HG03558 (cell line): ENCODE data around the gene GABBR2.

Experiments used
- ATAC-seq: cut with Tn5 transposase; IDR thresholded peaks from one replicate; pipeline ENCODE4 v1.9.1; 2021; ENCODE audit warnings: moderate number of reproducible peaks; ENCODE audit not compliant: unreplicated experiment; ENCODE audit errors: extremely low read depth

Gene GABBR2

GRCh38 chr9:98724810-98725530 is 16.2 kb upstream of the GABBR2 start:
- no peak for ATAC-seq

GRCh38 chr9:98721643-98722042 is 12.9 kb upstream of the GABBR2 start:
- ATAC-seq: no peak

GRCh38 chr9:98720402-98720801 is 11.7 kb upstream of the GABBR2 start:
- ATAC-seq: no peak

- no peak for ATAC-seq
These were observed 10.3 kb upstream of the GABBR2 start for GRCh38 chr9:98719055-98719454.

- ATAC-seq: no peak
These were observed 6.1 kb upstream of the GABBR2 start for GRCh38 chr9:98714833-98715232.

GRCh38 chr9:98712987-98713386 is 4.3 kb upstream of the GABBR2 start:
- no peak for ATAC-seq

- ATAC-seq: no peak
These were observed 1.5 kb upstream of the GABBR2 start for GRCh38 chr9:98709968-98710965.

GRCh38 chr9:98708103-98708932 is 417 bp downstream of the GABBR2 start:
- no peak for ATAC-seq

GRCh38 chr9:98707166-98708102 is 1.3 kb downstream of the GABBR2 start:
- no peak for ATAC-seq

GRCh38 chr9:98706651-98707165 is 2.0 kb downstream of the GABBR2 start:
- no peak for ATAC-seq

GRCh38 chr9:98702835-98703380 is 5.8 kb downstream of the GABBR2 start:
- no peak for ATAC-seq

GRCh38 chr9:98702340-98702739 is 6.4 kb downstream of the GABBR2 start:
- ATAC-seq: no peak

- no peak for ATAC-seq
These were observed 7.2 kb downstream of the GABBR2 start for GRCh38 chr9:98701576-98701975.

- no peak for ATAC-seq
These were observed 7.9 kb downstream of the GABBR2 start for GRCh38 chr9:98700801-98701200.

GRCh38 chr9:98698856-98699255 is 9.9 kb downstream of the GABBR2 start:
- ATAC-seq: no peak

GRCh38 chr9:98694943-98695342 is 13.8 kb downstream of the GABBR2 start:
- ATAC-seq: no peak

GRCh38 chr9:98692392-98692791 is 16.3 kb downstream of the GABBR2 start:
- ATAC-seq: no peak

GRCh38 chr9:98691890-98692289 is 16.8 kb downstream of the GABBR2 start:
- ATAC-seq: no peak

GRCh38 chr9:98690686-98691085 is 18.0 kb downstream of the GABBR2 start:
- ATAC-seq: no peak
